OCI-LY1 (cell line): ENCODE results near the gene ESPNL.
"Not testable (repeated sequence)": the region's sequence is repeated elsewhere in the genome, so short reads cannot be mapped to it uniquely, and the experiment has no call there.

Source experiments
- H2AFZ ChIP-seq: fragments of 200-600 bp; sonication (generic), shearing (Covaris generic); 2 replicates; pipeline ENCODE4 v1.6.0; 2014; ENCODE audit warnings: antibody characterized with exemption, mild to moderate bottlenecking, low read length
- H3F3A ChIP-seq: fragments of 200-600 bp; sonication (generic), shearing (Covaris generic); 2 replicates; pipeline ENCODE4 v1.6.0; 2014; ENCODE audit warnings: mild to moderate bottlenecking, antibody characterized with exemption, low read length, moderate library complexity; ENCODE audit not compliant: insufficient read depth
- H3K27ac ChIP-seq: fragments of 200-600 bp; sonication (generic); 2 replicates; pipeline ENCODE4 v1.5.1; 2014; ENCODE audit warnings: low read length, mixed run types, mild to moderate bottlenecking, low read depth; ENCODE audit not compliant: poor library complexity, severe bottlenecking
- H3K27me3 ChIP-seq: fragments of 200-600 bp; sonication (generic); 2 replicates; pipeline ENCODE4 v1.6.0; 2014; ENCODE audit warnings: antibody characterized with exemption, mild to moderate bottlenecking, low read length, moderate library complexity; ENCODE audit not compliant: insufficient read depth
- H3K36me3 ChIP-seq: fragments of 200-600 bp; sonication (generic); 2 replicates; pipeline ENCODE4 v1.6.1; 2014; ENCODE audit warnings: mild to moderate bottlenecking, antibody characterized with exemption, low read length, moderate library complexity, mixed read lengths; ENCODE audit not compliant: insufficient read depth
- H3K4me1 ChIP-seq: fragments of 200-600 bp; sonication (generic); 2 replicates; pipeline ENCODE4 v1.5.1; 2014; ENCODE audit warnings: mild to moderate bottlenecking, low read length, moderate library complexity; ENCODE audit not compliant: insufficient read depth, severe bottlenecking
- H3K4me2 ChIP-seq: fragments of 200-600 bp; sonication (generic), shearing (Covaris generic); 2 replicates; pipeline ENCODE4 v1.6.1; 2014; ENCODE audit warnings: low read length
- H3K4me3 ChIP-seq: fragments of 200-600 bp; sonication (generic); 2 replicates; pipeline ENCODE4 v1.5.1; 2014; ENCODE audit warnings: low read length, low read depth, mild to moderate bottlenecking, mixed read lengths; ENCODE audit not compliant: poor library complexity, severe bottlenecking
- H3K79me2 ChIP-seq: fragments of 200-600 bp; shearing (Covaris generic); 2 replicates; pipeline ENCODE4 v1.6.1; 2016; ENCODE audit warnings: mixed run types, low read length, mixed read lengths; ENCODE audit not compliant: insufficient read depth
- H3K9ac ChIP-seq: fragments of 200-600 bp; sonication (generic), shearing (Covaris generic); 2 replicates; pipeline ENCODE4 v1.6.1; 2014; ENCODE audit warnings: mild to moderate bottlenecking, low read length, mixed read lengths
- H3K9me2 ChIP-seq: fragments of 200-600 bp; sonication (generic), shearing (Covaris generic); 2 replicates; pipeline ENCODE4 v1.6.1; 2014; ENCODE audit warnings: low read depth, mild to moderate bottlenecking, low read length, mixed read lengths
- H3K9me3 ChIP-seq: fragments of 200-600 bp; shearing (Covaris generic); 2 replicates; pipeline ENCODE4 v1.6.1; 2014; ENCODE audit warnings: low read length, mixed read lengths
- H4K20me1 ChIP-seq: fragments of 200-600 bp; sonication (generic), shearing (Covaris generic); 2 replicates; pipeline ENCODE4 v1.6.0; 2016; ENCODE audit warnings: mild to moderate bottlenecking, low read length; ENCODE audit not compliant: insufficient read depth
- EZH2 ChIP-seq: fragments of 200-600 bp; sonication (generic), shearing (Covaris generic); IDR thresholded peaks from 2 replicates; pipeline ENCODE4 v1.8.0; 2017; ENCODE audit warnings: borderline replicate concordance, mixed run types, mild to moderate bottlenecking, antibody characterized with exemption, low read length, moderate library complexity, mixed read lengths
- TF ChIP-seq, protein P1 (sequence below): fragments of 200-600 bp; sonication (generic), shearing (Covaris generic); IDR thresholded peaks from 2 replicates; pipeline ENCODE4 v1.5.1; 2017; ENCODE audit warnings: mild to moderate bottlenecking, antibody characterized with exemption, low read length, moderate library complexity, mixed read lengths

ESPNL gene

GRCh38 chr2:238057696-238058575 lies 42.2 kb upstream of the ESPNL start:
- H3K9me3 ChIP-seq, H3K79me2 ChIP-seq, H3K4me2 ChIP-seq, H4K20me1 ChIP-seq, H2AFZ ChIP-seq, H3K27ac ChIP-seq, H3K9me2 ChIP-seq, H3K36me3 ChIP-seq, H3F3A ChIP-seq, H3K27me3 ChIP-seq, H3K4me3 ChIP-seq, H3K9ac ChIP-seq: not testable (repeated sequence)
- peaks cover 16% of the 10 kb centered on the region for H3K4me1 ChIP-seq

DNA sequence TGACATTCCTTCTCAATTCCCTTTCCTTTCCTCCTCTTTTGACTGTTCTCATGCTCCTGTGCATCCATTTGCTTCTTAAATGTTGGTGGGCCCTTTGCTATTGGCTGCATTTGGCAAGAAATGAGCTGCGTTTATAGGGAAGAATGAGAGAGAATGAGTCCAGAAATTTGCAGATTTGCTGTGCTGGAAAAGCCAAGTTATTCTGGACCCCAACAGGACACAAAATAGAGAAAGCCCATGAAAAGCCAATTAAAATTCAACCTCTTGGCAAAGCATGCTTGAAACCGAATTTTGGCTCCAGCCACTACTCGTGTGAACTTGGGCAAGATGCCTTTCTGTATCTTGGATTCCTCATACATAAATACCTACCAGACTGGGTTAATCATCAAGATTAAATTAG lies 40.6 kb upstream of the ESPNL start:
- Histone ChIP-seq H3K4me2 (peak overlapping the region; percentile 89), H3K27me3 (no peaks in the 10 kb centered on the region), H3K9ac (peak overlapping the region; percentile 95; the same call in 1 of the 2 replicates), H3F3A (no peaks in the 10 kb centered on the region), H3K27ac (no peak overlapping the region), H3K36me3 (peaks cover 5% of the 10 kb centered on the region), H3K9me2 (no peaks in the 10 kb centered on the region), H3K79me2 (no peaks in the 10 kb centered on the region), H3K4me1 (peaks cover 16% of the 10 kb centered on the region), H4K20me1 (no peaks in the 10 kb centered on the region), H3K9me3 (no peaks in the 10 kb centered on the region), H2AFZ (no peak overlapping the region), H3K4me3 (peak overlapping the region; percentile 92)
- TF ChIP-seq, protein P1, sequence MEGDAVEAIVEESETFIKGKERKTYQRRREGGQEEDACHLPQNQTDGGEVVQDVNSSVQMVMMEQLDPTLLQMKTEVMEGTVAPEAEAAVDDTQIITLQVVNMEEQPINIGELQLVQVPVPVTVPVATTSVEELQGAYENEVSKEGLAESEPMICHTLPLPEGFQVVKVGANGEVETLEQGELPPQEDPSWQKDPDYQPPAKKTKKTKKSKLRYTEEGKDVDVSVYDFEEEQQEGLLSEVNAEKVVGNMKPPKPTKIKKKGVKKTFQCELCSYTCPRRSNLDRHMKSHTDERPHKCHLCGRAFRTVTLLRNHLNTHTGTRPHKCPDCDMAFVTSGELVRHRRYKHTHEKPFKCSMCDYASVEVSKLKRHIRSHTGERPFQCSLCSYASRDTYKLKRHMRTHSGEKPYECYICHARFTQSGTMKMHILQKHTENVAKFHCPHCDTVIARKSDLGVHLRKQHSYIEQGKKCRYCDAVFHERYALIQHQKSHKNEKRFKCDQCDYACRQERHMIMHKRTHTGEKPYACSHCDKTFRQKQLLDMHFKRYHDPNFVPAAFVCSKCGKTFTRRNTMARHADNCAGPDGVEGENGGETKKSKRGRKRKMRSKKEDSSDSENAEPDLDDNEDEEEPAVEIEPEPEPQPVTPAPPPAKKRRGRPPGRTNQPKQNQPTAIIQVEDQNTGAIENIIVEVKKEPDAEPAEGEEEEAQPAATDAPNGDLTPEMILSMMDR = no peak
- TF ChIP-seq EZH2 = no peak

DNA sequence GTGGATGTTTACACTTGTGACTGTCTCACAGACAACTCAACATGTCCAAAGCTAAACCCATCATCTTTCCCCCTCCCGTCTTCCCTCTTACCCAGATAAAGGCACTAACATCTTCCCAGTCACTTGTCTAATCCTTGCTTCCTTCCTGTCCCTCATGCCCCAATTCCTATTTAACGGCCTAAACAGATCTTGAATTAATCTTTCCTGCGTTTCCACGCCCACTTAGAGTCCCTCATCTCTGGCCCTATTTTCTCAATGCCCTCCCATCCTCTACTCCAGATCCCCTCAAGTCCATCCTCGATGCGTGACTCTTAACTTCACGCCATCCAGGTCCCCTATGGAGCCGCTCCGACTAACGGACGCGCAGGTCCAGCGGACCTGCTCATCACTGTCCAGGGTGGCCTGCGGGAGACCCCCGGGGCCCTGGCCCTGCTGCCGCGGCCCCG lies 40.0 kb upstream of the ESPNL start:
- H3K4me1 ChIP-seq = peaks cover 16% of the 10 kb centered on the region
- H3F3A ChIP-seq = no peaks in the 10 kb centered on the region
- no peaks in the 10 kb centered on the region for H3K79me2 ChIP-seq
- no peaks in the 10 kb centered on the region for H3K9me3 ChIP-seq
- H2AFZ ChIP-seq = peak overlapping the region; percentile 23; the same call in 1 of the 2 replicates
- no peaks in the 10 kb centered on the region for H3K9me2 ChIP-seq
- H3K36me3 ChIP-seq = peaks cover 10% of the 10 kb centered on the region
- H3K27me3 ChIP-seq = no peaks in the 10 kb centered on the region
- H3K9ac ChIP-seq = peak overlapping the region; percentile 95
- H3K4me3 ChIP-seq = peak overlapping the region; percentile 92
- no peak for TF ChIP-seq EZH2
- TF ChIP-seq, protein P1 = no peak
- H3K27ac ChIP-seq = no peak overlapping the region
- H3K4me2 ChIP-seq = peak overlapping the region; percentile 89
- no peaks in the 10 kb centered on the region for H4K20me1 ChIP-seq
